ENCODE results near the gene CREB1. TPM values are rescaled to one million over a fixed set of nuclear protein-coding genes. Genes with fewer than 3 reads are reported as not detected.

Gene CREB1
- total RNA-seq, 1 donor from 2014 or later = 97.0 TPM

- Mint-ChIP-seq H3K36me3 (no peaks in the 10 kb centered on the region), H3K4me1 (peaks cover 31% of the 10 kb centered on the region), H3K27me3 (ENCODE audit: low read depth) (peaks cover 10% of the 10 kb centered on the region), H3K4me3 (peak overlapping the region; percentile 85), H3K27ac (peak overlapping the region; percentile 95), H3K9me3 (no peaks in the 10 kb centered on the region)
- DNase-seq (ENCODE audit: low spot score in 2 of 2, unreplicated experiment in 2 of 2) = no peak
- no peak for TF ChIP-seq CTCF (IDR thresholded peaks at IDR 0.05; ENCODE audit: unreplicated experiment)
Observed at GRCh38 chr2:207531032-207531952, 1.5 kb downstream of the CREB1 start.

GRCh38 chr2:207532676-207533075 lies 2.9 kb downstream of the CREB1 start:
- Mint-ChIP-seq H3K4me1 (peaks cover 32% of the 10 kb centered on the region), H3K36me3 (peaks cover 1% of the 10 kb centered on the region), H3K4me3 (no peak overlapping the region), H3K27me3 (ENCODE audit: low read depth) (peaks cover 8% of the 10 kb centered on the region), H3K27ac (peak overlapping the region; percentile 39), H3K9me3 (no peaks in the 10 kb centered on the region)
- no peak for TF ChIP-seq CTCF (IDR thresholded peaks at IDR 0.05; ENCODE audit: unreplicated experiment)
- DNase-seq (ENCODE audit: low spot score in 2 of 2, unreplicated experiment in 2 of 2) = no peak

GRCh38 chr2:207533461-207534008 lies 3.8 kb downstream of the CREB1 start:
- Mint-ChIP-seq H3K4me1 (peaks cover 30% of the 10 kb centered on the region), H3K27ac (no peak overlapping the region), H3K4me3 (no peak overlapping the region), H3K9me3 (no peaks in the 10 kb centered on the region), H3K36me3 (peaks cover 5% of the 10 kb centered on the region), H3K27me3 (ENCODE audit: low read depth) (peaks cover under 1% of the 10 kb centered on the region)
- no peak for DNase-seq (ENCODE audit: low spot score in 2 of 2, unreplicated experiment in 2 of 2)
- no peak for TF ChIP-seq CTCF (IDR thresholded peaks at IDR 0.05; ENCODE audit: unreplicated experiment)

- peaks cover 5% of the 10 kb centered on the region for H3K36me3 Mint-ChIP-seq
- no peak overlapping the region for H3K4me3 Mint-ChIP-seq
- H3K4me1 Mint-ChIP-seq = peaks cover 30% of the 10 kb centered on the region
- no peaks in the 10 kb centered on the region for H3K9me3 Mint-ChIP-seq
- DNase-seq (ENCODE audit: low spot score in 2 of 2, unreplicated experiment in 2 of 2) = no peak
- H3K27ac Mint-ChIP-seq = no peak overlapping the region
- no peaks in the 10 kb centered on the region for H3K27me3 Mint-ChIP-seq (ENCODE audit: low read depth)
- no peak for TF ChIP-seq CTCF (IDR thresholded peaks at IDR 0.05; ENCODE audit: unreplicated experiment)
Observed at GRCh38 chr2:207534417-207534816, 4.7 kb downstream of the CREB1 start.

GRCh38 chr2:207539470-207539869 lies 9.7 kb downstream of the CREB1 start:
- DNase-seq (ENCODE audit: low spot score in 2 of 2, unreplicated experiment in 2 of 2) = no peak
- no peaks in the 10 kb centered on the region for H3K27me3 Mint-ChIP-seq (ENCODE audit: low read depth)
- peaks cover 11% of the 10 kb centered on the region for H3K4me1 Mint-ChIP-seq
- no peak for TF ChIP-seq CTCF (IDR thresholded peaks at IDR 0.05; ENCODE audit: unreplicated experiment)
- peaks cover under 1% of the 10 kb centered on the region for H3K9me3 Mint-ChIP-seq
- no peak overlapping the region for H3K4me3 Mint-ChIP-seq
- peak overlapping the region; percentile 22 for H3K27ac Mint-ChIP-seq
- H3K36me3 Mint-ChIP-seq = peaks cover 8% of the 10 kb centered on the region

Measured in mesothelial cell of epicardium (in vitro differentiated cells).